Duodenal mucosa (tissue), 2 donors: Measurements from ENCODE around the gene CA6.
"Not testable (repeated sequence)": the region's sequence is repeated elsewhere in the genome, so short reads cannot be mapped to it uniquely, and the experiment has no call there.

Experiments
- H3K27ac ChIP-seq: one replicate; pipeline ENCODE4 v1.7.0; 2013; ENCODE audit warnings: low read depth, low read length
- H3K27me3 ChIP-seq, 2 donors: one replicate each; pipeline ENCODE4 v1.7.0; 2013; ENCODE audit warnings: low read length in 2 of 2, control low read depth in 1 of 2; ENCODE audit not compliant: insufficient read depth in 2 of 2, control insufficient read depth in 1 of 2
- H3K36me3 ChIP-seq, 2 donors: one replicate each; pipeline ENCODE4 v1.7.0; 2013; ENCODE audit warnings: low read length in 2 of 2, control low read depth in 1 of 2; ENCODE audit not compliant: insufficient read depth in 2 of 2, control insufficient read depth in 1 of 2
- H3K4me1 ChIP-seq, 2 donors: one replicate each; pipeline ENCODE4 v1.7.0; 2013; ENCODE audit warnings: low read length in 2 of 2, control low read depth in 1 of 2; ENCODE audit not compliant: insufficient read depth in 2 of 2, control insufficient read depth in 1 of 2
- H3K4me3 ChIP-seq, 2 donors: one replicate each; pipeline ENCODE4 v1.7.0; 2013; ENCODE audit warnings: low read length in 2 of 2, low read depth in 1 of 2
- H3K9ac ChIP-seq, 2 donors: one replicate each; pipeline ENCODE4 v1.7.0; 2013; ENCODE audit warnings: low read length in 2 of 2, low read depth in 1 of 2
- H3K9me3 ChIP-seq, 2 donors: one replicate each; pipeline ENCODE4 v1.7.0; 2013; ENCODE audit warnings: low read length in 2 of 2, control low read depth in 1 of 2; ENCODE audit not compliant: control insufficient read depth in 1 of 2

CA6 gene

GRCh38 chr1:9014475-9015375, 69.1 kb downstream of the CA6 start:
- Histone ChIP-seq H3K4me1 (no peaks in the 10 kb centered on the region), H3K36me3 (no peaks in the 10 kb centered on the region), H3K9me3 (no peaks in the 10 kb centered on the region), H3K9ac (no peak overlapping the region), H3K4me3 (no peak overlapping the region), H3K27ac (no peak overlapping the region), H3K27me3 (no peaks in the 10 kb centered on the region)

GRCh38 chr1:9016455-9016854, 70.8 kb downstream of the CA6 start:
- Histone ChIP-seq H3K4me1 (no peaks in the 10 kb centered on the region), H3K36me3 (no peaks in the 10 kb centered on the region), H3K4me3 (no peak overlapping the region), H3K27ac (no peak overlapping the region), H3K27me3 (no peaks in the 10 kb centered on the region), H3K9ac (no peak overlapping the region), H3K9me3 (no peaks in the 10 kb centered on the region)

- Histone ChIP-seq H3K27me3 (no peaks in the 10 kb centered on the region), H3K36me3 (no peaks in the 10 kb centered on the region), H3K4me3 (no peak overlapping the region), H3K9ac (no peak overlapping the region), H3K9me3 (no peaks in the 10 kb centered on the region), H3K27ac (no peak overlapping the region), H3K4me1 (peaks cover 6 to 9% of the 10 kb centered on the region in 2 donors)
These were observed 72.7 kb downstream of the CA6 start for GRCh38 chr1:9018333-9018732.

GRCh38 chr1:9019896-9020295, 74.2 kb downstream of the CA6 start:
- Histone ChIP-seq H3K27ac (no peak overlapping the region), H3K4me3 (no peak overlapping the region), H3K27me3 (no peaks in the 10 kb centered on the region), H3K4me1 (peaks cover 6 to 10% of the 10 kb centered on the region in 2 donors), H3K9me3 (no peaks in the 10 kb centered on the region), H3K36me3 (no peaks in the 10 kb centered on the region), H3K9ac (no peak overlapping the region)

DNA sequence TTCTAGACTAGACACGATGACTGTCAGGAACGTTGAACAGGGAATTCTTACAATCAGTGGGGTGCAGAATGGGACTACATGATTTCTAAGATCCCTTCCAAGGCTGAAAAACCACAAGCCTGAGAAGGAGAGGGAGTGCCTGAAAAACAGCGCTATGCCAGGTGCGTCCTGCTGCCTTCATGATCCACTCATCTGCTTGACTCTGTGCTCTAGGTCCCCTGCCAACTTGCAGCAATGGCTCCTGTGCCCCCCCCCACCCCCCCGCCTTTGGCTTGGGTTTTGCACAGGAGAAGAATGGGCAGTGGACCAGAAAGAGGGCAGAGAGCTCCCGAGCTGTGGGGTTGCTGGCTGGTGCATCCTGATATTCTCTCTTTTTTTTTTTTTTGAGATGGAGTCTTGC, 74.6 kb downstream of the CA6 start:
- H3K27me3 ChIP-seq = no peaks in the 10 kb centered on the region
- no peaks in the 10 kb centered on the region for H3K9me3 ChIP-seq
- H3K27ac ChIP-seq = no peak overlapping the region
- H3K9ac ChIP-seq = no peak overlapping the region
- H3K36me3 ChIP-seq = no peaks in the 10 kb centered on the region
- H3K4me1 ChIP-seq = peaks cover 9 to 13% of the 10 kb centered on the region in 2 donors
- H3K4me3 ChIP-seq = no peak overlapping the region

GRCh38 chr1:9022026-9022738, 76.5 kb downstream of the CA6 start:
- H3K4me3 ChIP-seq, H3K36me3 ChIP-seq, H3K27ac ChIP-seq, H3K27me3 ChIP-seq, H3K9me3 ChIP-seq, H3K9ac ChIP-seq: not testable (repeated sequence)
- peaks cover 22 to 26% of the 10 kb centered on the region in 2 donors for H3K4me1 ChIP-seq

- H3K4me3 ChIP-seq = no peak overlapping the region
- no peak overlapping the region for H3K27ac ChIP-seq
- H3K9me3 ChIP-seq = no peaks in the 10 kb centered on the region
- peaks cover 22 to 26% of the 10 kb centered on the region in 2 donors for H3K4me1 ChIP-seq
- no peaks in the 10 kb centered on the region for H3K36me3 ChIP-seq
- no peaks in the 10 kb centered on the region for H3K27me3 ChIP-seq
- H3K9ac ChIP-seq = no peak overlapping the region
These were observed 77.1 kb downstream of the CA6 start for GRCh38 chr1:9022773-9023172.
